Neutrophil (primary cell): Measurements from ENCODE around the gene ADISSP.

Experiments
- H3K27ac ChIP-seq: fragments of 200-600 bp; sonication (generic); 2 replicates; pipeline ENCODE4 v1.5.1; 2016; ENCODE audit warnings: mild to moderate bottlenecking, moderate library complexity
- H3K27me3 ChIP-seq: fragments of 200-600 bp; sonication (generic); 2 replicates; pipeline ENCODE4 v1.6.0; 2016; ENCODE audit warnings: mild to moderate bottlenecking
- H3K36me3 ChIP-seq: fragments of 200-600 bp; sonication (generic); 2 replicates; pipeline ENCODE4 v1.5.1; 2017
- H3K4me1 ChIP-seq, 2 experiments: fragments of 200-600 bp in 1 of 2; sonication (generic) in 1 of 2; 1 replicate in 1 of 2; 2 replicates in 1 of 2; pipeline versions ENCODE4 v1.5.1 to v1.6.1; 2013 to 2016; ENCODE audit warnings: low read depth in 1 of 2, low read length in 1 of 2, mild to moderate bottlenecking in 1 of 2, moderate library complexity in 1 of 2; ENCODE audit not compliant: control insufficient read depth in 1 of 2, insufficient read depth in 1 of 2
- H3K4me3 ChIP-seq, 2 experiments: fragments of 200-600 bp in 1 of 2; sonication (generic) in 1 of 2; 1 replicate in 1 of 2; 2 replicates in 1 of 2; pipeline ENCODE4 v1.5.1; 2013 to 2016; ENCODE audit warnings: low read depth in 1 of 2, low read length in 1 of 2, mild to moderate bottlenecking in 1 of 2, moderate library complexity in 1 of 2
- H3K9me3 ChIP-seq: fragments of 200-600 bp; sonication (generic); 2 replicates; pipeline ENCODE4 v1.5.1; 2016
- CTCF ChIP-seq: fragments of 200-600 bp; sonication (generic); IDR thresholded peaks from 2 replicates; pipeline ENCODE4 v1.5.1; 2016; ENCODE audit warnings: antibody characterized with exemption

Gene ADISSP

GRCh38 chr20:3801299-3801698, 33.7 kb upstream of the ADISSP start:
- Histone ChIP-seq H3K9me3 (no peaks in the 10 kb centered on the region), H3K4me3 (no peak overlapping the region), H3K36me3 (peaks cover 56% of the 10 kb centered on the region), H3K27ac (no peak overlapping the region), H3K4me1 (peaks cover 10% of the 10 kb centered on the region in 2 experiments), H3K27me3 (no peaks in the 10 kb centered on the region)
- TF ChIP-seq CTCF = no peak

- no peak for TF ChIP-seq CTCF
- Histone ChIP-seq H3K36me3 (peaks cover 56% of the 10 kb centered on the region), H3K4me1 (peaks cover 11 to 14% of the 10 kb centered on the region in 2 experiments)
Measured at GRCh38 chr20:3800878-3801260, 33.3 kb upstream of the ADISSP start.

GRCh38 chr20:3800256-3800877, 32.8 kb upstream of the ADISSP start:
- Histone ChIP-seq H3K9me3 (no peaks in the 10 kb centered on the region), H3K4me3 (no peak overlapping the region), H3K27ac (no peak overlapping the region), H3K36me3 (peaks cover 52% of the 10 kb centered on the region), H3K4me1 (peaks cover 16 to 19% of the 10 kb centered on the region in 2 experiments), H3K27me3 (no peaks in the 10 kb centered on the region)
- no peak for TF ChIP-seq CTCF

More at GRCh38 chr20:3800878-3801260, 33.3 kb upstream of the ADISSP start:
- Histone ChIP-seq H3K4me3 (no peak overlapping the region), H3K9me3 (no peaks in the 10 kb centered on the region), H3K27ac (no peak overlapping the region), H3K27me3 (no peaks in the 10 kb centered on the region)

GRCh38 chr20:3798908-3799248, 31.3 kb upstream of the ADISSP start:
- no peaks in the 10 kb centered on the region for H3K27me3 ChIP-seq
- no peaks in the 10 kb centered on the region for H3K9me3 ChIP-seq
- H3K4me1 ChIP-seq = peaks cover 18 to 20% of the 10 kb centered on the region in 2 experiments
- H3K36me3 ChIP-seq = peaks cover 37% of the 10 kb centered on the region
- H3K4me3 ChIP-seq = no peak overlapping the region
- TF ChIP-seq CTCF = no peak
- H3K27ac ChIP-seq = no peak overlapping the region

- Histone ChIP-seq H3K27me3 (no peaks in the 10 kb centered on the region), H3K36me3 (peaks cover 32% of the 10 kb centered on the region), H3K4me3 (no peak overlapping the region), H3K27ac (no peak overlapping the region), H3K4me1 (peaks cover 18 to 20% of the 10 kb centered on the region in 2 experiments), H3K9me3 (no peaks in the 10 kb centered on the region)
- TF ChIP-seq CTCF = no peak
Measured at GRCh38 chr20:3798373-3798768, 30.8 kb upstream of the ADISSP start.
